ENCODE results near the gene OCA2. TPM values are rescaled to one million over a fixed set of nuclear protein-coding genes. Genes with fewer than 3 reads are reported as not detected.

OCA2 gene
- total and polyA plus RNA-seq, 2 of the 13 experiments (the other 11 are each of a cell fraction or from before 2014, with no cell fraction given): 0.02 to 0.05 TPM

DNA sequence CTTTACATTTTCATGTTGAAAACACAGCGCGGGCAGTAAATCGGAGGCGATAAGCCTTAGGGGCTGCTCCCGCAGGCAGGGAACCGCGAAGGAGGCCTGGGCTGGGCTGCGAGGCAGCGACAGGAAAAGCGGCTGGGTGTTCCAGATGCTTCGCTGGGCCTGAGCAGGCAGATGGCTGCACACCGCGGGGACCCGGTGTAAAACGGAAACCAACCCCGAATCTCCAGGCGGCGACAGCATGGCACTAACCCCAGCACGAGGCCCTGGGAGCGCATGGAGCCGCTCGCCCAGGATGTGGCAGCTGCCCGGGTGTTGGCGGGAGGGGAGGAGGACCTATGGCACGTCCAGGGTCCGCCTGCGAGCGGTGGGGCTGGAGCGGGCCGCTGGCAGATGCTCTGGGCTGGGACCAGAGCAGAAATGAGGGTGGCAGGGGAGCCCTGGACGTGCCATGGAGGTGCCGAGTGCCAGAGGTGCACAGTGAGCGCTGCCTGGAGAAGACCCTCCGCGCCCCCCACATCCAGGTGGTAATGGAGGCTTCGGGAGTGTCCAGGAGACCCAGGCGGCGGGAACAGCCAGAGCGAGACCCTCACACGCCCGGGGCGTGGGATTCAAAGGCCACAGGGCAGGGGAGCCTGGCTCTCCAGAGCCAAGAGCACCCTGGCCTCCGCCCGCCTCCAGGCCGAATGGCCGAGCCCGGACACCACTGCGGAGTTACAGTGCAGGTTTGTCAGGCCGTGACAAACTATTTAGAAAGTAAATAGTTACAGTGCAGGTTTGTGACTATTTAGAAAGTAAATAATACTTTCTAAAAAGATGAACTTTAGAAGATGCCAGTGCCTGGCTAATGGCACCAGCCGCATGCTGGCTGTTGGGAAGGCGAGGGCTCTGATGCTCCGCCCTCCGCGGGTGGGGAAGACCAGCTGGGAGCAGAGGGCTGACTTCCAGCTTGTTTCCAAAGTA lies 293.6 kb downstream of the OCA2 start (continued):
- TF ChIP-seq, protein P1, sequence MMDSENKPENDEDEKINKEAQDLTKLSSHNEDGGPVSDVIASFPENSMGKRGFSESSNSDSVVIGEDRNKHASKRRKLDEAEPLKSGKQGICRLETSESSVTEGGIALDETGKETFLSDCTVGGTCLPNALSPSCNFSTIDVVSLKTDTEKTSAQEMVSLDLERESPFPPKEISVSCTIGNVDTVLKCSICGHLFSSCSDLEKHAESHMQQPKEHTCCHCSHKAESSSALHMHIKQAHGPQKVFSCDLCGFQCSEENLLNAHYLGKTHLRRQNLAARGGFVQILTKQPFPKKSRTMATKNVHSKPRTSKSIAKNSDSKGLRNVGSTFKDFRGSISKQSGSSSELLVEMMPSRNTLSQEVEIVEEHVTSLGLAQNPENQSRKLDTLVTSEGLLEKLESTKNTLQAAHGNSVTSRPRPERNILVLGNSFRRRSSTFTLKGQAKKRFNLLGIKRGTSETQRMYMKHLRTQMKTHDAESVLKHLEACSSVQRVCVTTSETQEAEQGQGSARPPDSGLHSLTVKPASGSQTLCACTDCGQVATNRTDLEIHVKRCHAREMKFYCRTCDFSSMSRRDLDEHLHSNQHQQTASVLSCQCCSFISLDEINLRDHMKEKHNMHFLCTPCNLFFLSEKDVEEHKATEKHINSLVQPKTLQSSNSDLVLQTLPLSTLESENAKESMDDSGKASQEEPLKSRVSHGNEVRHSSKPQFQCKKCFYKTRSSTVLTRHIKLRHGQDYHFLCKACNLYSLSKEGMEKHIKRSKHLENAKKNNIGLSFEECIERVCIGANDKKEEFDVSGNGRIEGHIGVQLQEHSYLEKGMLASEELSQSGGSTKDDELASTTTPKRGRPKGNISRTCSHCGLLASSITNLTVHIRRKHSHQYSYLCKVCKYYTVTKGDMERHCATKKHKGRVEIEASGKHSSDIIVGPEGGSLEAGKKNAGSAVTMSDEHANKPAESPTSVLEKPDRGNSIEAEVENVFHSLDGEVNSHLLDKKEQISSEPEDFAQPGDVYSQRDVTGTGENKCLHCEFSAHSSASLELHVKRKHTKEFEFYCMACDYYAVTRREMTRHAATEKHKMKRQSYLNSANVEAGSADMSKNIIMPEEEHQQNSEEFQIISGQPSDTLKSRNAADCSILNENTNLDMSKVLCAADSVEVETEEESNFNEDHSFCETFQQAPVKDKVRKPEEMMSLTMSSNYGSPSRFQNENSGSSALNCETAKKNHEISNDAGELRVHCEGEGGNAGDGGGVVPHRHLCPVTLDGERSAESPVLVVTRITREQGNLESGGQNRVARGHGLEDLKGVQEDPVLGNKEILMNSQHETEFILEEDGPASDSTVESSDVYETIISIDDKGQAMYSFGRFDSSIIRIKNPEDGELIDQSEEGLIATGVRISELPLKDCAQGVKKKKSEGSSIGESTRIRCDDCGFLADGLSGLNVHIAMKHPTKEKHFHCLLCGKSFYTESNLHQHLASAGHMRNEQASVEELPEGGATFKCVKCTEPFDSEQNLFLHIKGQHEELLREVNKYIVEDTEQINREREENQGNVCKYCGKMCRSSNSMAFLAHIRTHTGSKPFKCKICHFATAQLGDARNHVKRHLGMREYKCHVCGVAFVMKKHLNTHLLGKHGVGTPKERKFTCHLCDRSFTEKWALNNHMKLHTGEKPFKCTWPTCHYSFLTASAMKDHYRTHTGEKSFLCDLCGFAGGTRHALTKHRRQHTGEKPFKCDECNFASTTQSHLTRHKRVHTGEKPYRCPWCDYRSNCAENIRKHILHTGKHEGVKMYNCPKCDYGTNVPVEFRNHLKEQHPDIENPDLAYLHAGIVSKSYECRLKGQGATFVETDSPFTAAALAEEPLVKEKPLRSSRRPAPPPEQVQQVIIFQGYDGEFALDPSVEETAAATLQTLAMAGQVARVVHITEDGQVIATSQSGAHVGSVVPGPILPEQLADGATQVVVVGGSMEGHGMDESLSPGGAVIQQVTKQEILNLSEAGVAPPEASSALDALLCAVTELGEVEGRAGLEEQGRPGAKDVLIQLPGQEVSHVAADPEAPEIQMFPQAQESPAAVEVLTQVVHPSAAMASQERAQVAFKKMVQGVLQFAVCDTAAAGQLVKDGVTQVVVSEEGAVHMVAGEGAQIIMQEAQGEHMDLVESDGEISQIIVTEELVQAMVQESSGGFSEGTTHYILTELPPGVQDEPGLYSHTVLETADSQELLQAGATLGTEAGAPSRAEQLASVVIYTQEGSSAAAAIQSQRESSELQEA (CRISPR knock-in tag; IDR thresholded peaks at IDR 0.05; ENCODE audit: not compliant biosample characterization): no peak
- TF ChIP-seq, protein P2, sequence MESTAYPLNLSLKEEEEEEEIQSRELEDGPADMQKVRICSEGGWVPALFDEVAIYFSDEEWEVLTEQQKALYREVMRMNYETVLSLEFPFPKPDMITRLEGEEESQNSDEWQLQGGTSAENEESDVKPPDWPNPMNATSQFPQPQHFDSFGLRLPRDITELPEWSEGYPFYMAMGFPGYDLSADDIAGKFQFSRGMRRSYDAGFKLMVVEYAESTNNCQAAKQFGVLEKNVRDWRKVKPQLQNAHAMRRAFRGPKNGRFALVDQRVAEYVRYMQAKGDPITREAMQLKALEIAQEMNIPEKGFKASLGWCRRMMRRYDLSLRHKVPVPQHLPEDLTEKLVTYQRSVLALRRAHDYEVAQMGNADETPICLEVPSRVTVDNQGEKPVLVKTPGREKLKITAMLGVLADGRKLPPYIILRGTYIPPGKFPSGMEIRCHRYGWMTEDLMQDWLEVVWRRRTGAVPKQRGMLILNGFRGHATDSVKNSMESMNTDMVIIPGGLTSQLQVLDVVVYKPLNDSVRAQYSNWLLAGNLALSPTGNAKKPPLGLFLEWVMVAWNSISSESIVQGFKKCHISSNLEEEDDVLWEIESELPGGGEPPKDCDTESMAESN (CRISPR knock-in tag; conservative IDR thresholded peaks at IDR 0.05): no peak
- TF ChIP-seq ZFP37 (CRISPR knock-in tag; IDR thresholded peaks at IDR 0.05; ENCODE audit: borderline replicate concordance): no peak

Data from HepG2 (cell line).